ENCODE measurements around the gene CLK4. TPM values are rescaled to one million over a fixed set of nuclear protein-coding genes. Genes with fewer than 3 reads are reported as not detected.

Gene CLK4
- total and polyA plus RNA-seq, 4 donors = 11.6 to 39.5 (median 31.6) TPM

DNA sequence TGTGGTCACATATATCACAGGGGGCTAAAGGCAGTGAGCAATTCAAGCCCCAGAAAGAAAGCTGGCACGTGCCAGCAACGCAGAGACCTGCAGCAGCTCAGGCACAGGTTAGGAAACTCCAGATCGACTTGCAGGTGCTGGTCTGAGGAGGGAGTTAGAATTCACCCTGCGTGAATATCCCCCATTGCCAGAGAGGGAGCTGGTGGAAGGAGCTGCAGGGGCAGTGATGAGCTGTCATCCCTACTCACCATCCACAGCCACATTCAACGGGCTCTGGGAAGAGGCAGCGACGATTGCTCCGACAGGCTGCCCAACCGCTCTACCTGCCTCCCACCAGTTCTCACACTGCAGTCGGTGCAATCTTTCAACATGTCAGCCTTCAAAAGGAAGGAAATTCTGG is 40.8 kb upstream of the CLK4 start:
- no peaks in the 10 kb centered on the region for H3K9me3 ChIP-seq (ENCODE audit: control insufficient read depth, low read length)
- H3K36me3 ChIP-seq (ENCODE audit: control insufficient read depth in 1 of 2, insufficient read depth in 2 of 2, low read length in 1 of 2) = no peaks in the 10 kb centered on the region
- intact Hi-C loops (cut with DNase I) = no loop called here
- no peaks in the 10 kb centered on the region for H3K4me1 ChIP-seq (ENCODE audit: control insufficient read depth in 1 of 2, insufficient read depth in 2 of 2, low read length in 2 of 2)
- DNase-seq (no peak), ATAC-seq (ENCODE audit: low FRiP score) (no peak)
- H3K27me3 ChIP-seq (ENCODE audit: control insufficient read depth in 1 of 2, insufficient read depth in 2 of 2, low read length in 1 of 2) = no peaks in the 10 kb centered on the region
- 69 to 74% methylated on average over 10 of the region's 10 CpGs for WGBS, 2 donors
- H3K27ac ChIP-seq (ENCODE audit: low read depth in 1 of 2, low read length in 2 of 2) = no peak overlapping the region
- H3K4me3 ChIP-seq (ENCODE audit: low read length in 2 of 2) = no peak overlapping the region

- 28 to 31% methylated on average over 5 of the region's 5 CpGs for WGBS, 2 donors
- intact Hi-C loops (cut with DNase I) = no loop called here
Observed at GRCh38 chr5:178667101-178667500, 40.3 kb upstream of the CLK4 start.

GRCh38 chr5:178664141-178664540 is 37.3 kb upstream of the CLK4 start:
- Histone ChIP-seq H3K27me3 (ENCODE audit: control insufficient read depth in 1 of 2, insufficient read depth in 2 of 2, low read length in 1 of 2) (no peaks in the 10 kb centered on the region), H3K4me3 (ENCODE audit: low read length in 2 of 2) (no peak overlapping the region), H3K9me3 (ENCODE audit: control insufficient read depth, low read length) (no peaks in the 10 kb centered on the region), H3K4me1 (ENCODE audit: control insufficient read depth in 1 of 2, insufficient read depth in 2 of 2, low read length in 2 of 2) (no peaks in the 10 kb centered on the region), H3K36me3 (ENCODE audit: control insufficient read depth in 1 of 2, insufficient read depth in 2 of 2, low read length in 1 of 2) (no peaks in the 10 kb centered on the region), H3K27ac (ENCODE audit: low read depth in 1 of 2, low read length in 2 of 2) (no peak overlapping the region)
- ATAC-seq (ENCODE audit: low FRiP score) (no peak), DNase-seq (no peak)
- intact Hi-C loops (cut with DNase I) = no loop called here
- WGBS, 2 donors = 79 to 80% methylated on average over 3 of the region's 3 CpGs

More at GRCh38 chr5:178667101-178667500, 40.3 kb upstream of the CLK4 start:
- H3K36me3 ChIP-seq (ENCODE audit: control insufficient read depth in 1 of 2, insufficient read depth in 2 of 2, low read length in 1 of 2) = no peaks in the 10 kb centered on the region
- H3K9me3 ChIP-seq (ENCODE audit: control insufficient read depth, low read length) = no peaks in the 10 kb centered on the region
- DNase-seq = no peak
- no peak overlapping the region for H3K4me3 ChIP-seq (ENCODE audit: low read length in 2 of 2)
- H3K27me3 ChIP-seq (ENCODE audit: control insufficient read depth in 1 of 2, insufficient read depth in 2 of 2, low read length in 1 of 2) = no peaks in the 10 kb centered on the region
- ATAC-seq (ENCODE audit: low FRiP score) = no peak
- H3K27ac ChIP-seq (ENCODE audit: low read depth in 1 of 2, low read length in 2 of 2) = no peak overlapping the region
- H3K4me1 ChIP-seq (ENCODE audit: control insufficient read depth in 1 of 2, insufficient read depth in 2 of 2, low read length in 2 of 2) = no peaks in the 10 kb centered on the region

GRCh38 chr5:178662541-178662860 is 35.7 kb upstream of the CLK4 start:
- ATAC-seq (ENCODE audit: low FRiP score) (no peak), DNase-seq (no peak)
- Histone ChIP-seq H3K9me3 (ENCODE audit: control insufficient read depth, low read length) (no peaks in the 10 kb centered on the region), H3K4me1 (ENCODE audit: control insufficient read depth in 1 of 2, insufficient read depth in 2 of 2, low read length in 2 of 2) (no peaks in the 10 kb centered on the region), H3K27me3 (ENCODE audit: control insufficient read depth in 1 of 2, insufficient read depth in 2 of 2, low read length in 1 of 2) (no peaks in the 10 kb centered on the region), H3K36me3 (ENCODE audit: control insufficient read depth in 1 of 2, insufficient read depth in 2 of 2, low read length in 1 of 2) (no peaks in the 10 kb centered on the region), H3K4me3 (ENCODE audit: low read length in 2 of 2) (no peak overlapping the region), H3K27ac (ENCODE audit: low read depth in 1 of 2, low read length in 2 of 2) (no peak overlapping the region)
- intact Hi-C loops (cut with DNase I) = no loop called here
- WGBS, 2 donors = 91% methylated on average over 10 of the region's 10 CpGs

GRCh38 chr5:178661836-178662540 is 35.1 kb upstream of the CLK4 start:
- Histone ChIP-seq H3K9me3 (ENCODE audit: control insufficient read depth, low read length) (no peaks in the 10 kb centered on the region), H3K4me1 (ENCODE audit: control insufficient read depth in 1 of 2, insufficient read depth in 2 of 2, low read length in 2 of 2) (no peaks in the 10 kb centered on the region), H3K27me3 (ENCODE audit: control insufficient read depth in 1 of 2, insufficient read depth in 2 of 2, low read length in 1 of 2) (no peaks in the 10 kb centered on the region), H3K27ac (ENCODE audit: low read depth in 1 of 2, low read length in 2 of 2) (no peak overlapping the region), H3K4me3 (ENCODE audit: low read length in 2 of 2) (no peak overlapping the region), H3K36me3 (ENCODE audit: control insufficient read depth in 1 of 2, insufficient read depth in 2 of 2, low read length in 1 of 2) (no peaks in the 10 kb centered on the region)
- ATAC-seq (ENCODE audit: low FRiP score) (no peak), DNase-seq (no peak)
- 88 to 89% methylated on average over 21 of the region's 21 CpGs for WGBS, 2 donors
- intact Hi-C loops (cut with DNase I) = no loop called here

- Histone ChIP-seq H3K4me3 (ENCODE audit: low read length in 2 of 2) (no peak overlapping the region), H3K9me3 (ENCODE audit: control insufficient read depth, low read length) (peaks cover 3% of the 10 kb centered on the region), H3K27me3 (ENCODE audit: control insufficient read depth in 1 of 2, insufficient read depth in 2 of 2, low read length in 1 of 2) (no peaks in the 10 kb centered on the region), H3K4me1 (ENCODE audit: control insufficient read depth in 1 of 2, insufficient read depth in 2 of 2, low read length in 2 of 2) (no peaks in the 10 kb centered on the region), H3K36me3 (ENCODE audit: control insufficient read depth in 1 of 2, insufficient read depth in 2 of 2, low read length in 1 of 2) (no peaks in the 10 kb centered on the region), H3K27ac (ENCODE audit: low read depth in 1 of 2, low read length in 2 of 2) (no peak overlapping the region)
- DNase-seq = no peak
- 60% methylated on average over 7 of the region's 7 CpGs for WGBS, 2 donors
- intact Hi-C loops (cut with DNase I) = no loop called here
- ATAC-seq (ENCODE audit: low FRiP score) = no peak
Observed at GRCh38 chr5:178651046-178651810, 24.4 kb upstream of the CLK4 start.

DNA sequence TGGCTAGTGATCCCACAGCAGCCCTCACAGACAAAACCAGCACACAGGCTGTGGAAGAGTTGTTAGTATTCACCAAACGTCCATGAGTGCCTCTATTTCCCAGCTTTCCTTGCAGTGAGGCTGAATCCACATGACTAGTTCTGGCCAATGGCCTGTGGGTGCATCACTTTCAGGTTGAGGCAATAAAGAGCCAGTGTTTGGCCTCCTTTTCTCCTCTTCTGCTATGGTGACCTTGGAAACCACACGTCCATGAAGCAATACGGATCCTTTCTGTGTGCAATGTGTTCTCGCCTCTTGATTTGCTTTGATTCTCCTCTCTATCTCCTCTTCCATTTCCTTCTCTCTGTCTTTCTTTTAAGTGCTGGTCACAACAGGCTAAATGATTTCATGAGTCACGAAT is 23.4 kb upstream of the CLK4 start:
- no peak for ATAC-seq (ENCODE audit: low FRiP score)

DNA sequence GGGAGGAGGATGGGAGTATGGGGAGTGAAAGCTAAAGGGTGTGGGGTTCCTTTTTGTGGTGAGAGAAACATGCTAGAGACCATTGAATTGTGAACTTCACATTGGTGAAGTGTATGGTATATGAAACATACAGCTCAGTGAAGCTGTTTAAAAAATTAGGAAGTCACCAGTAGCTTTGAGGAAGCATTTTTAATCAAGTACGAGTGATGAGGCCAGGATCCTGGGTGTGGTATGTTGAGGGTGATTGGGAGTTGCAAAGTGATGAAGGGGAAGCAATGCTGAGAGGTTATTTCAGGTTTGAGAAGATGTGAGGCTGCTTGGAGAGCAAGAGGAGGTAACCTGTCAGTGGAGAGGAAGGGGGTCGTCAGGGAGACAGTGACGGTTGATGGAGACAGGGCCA is 22.7 kb upstream of the CLK4 start:
- H3K4me1 ChIP-seq (ENCODE audit: control insufficient read depth in 1 of 2, insufficient read depth in 2 of 2, low read length in 2 of 2) = no peaks in the 10 kb centered on the region
- H3K4me3 ChIP-seq (ENCODE audit: low read length in 2 of 2) = no peak overlapping the region
- intact Hi-C loops (cut with DNase I) = no loop called here
- H3K27me3 ChIP-seq (ENCODE audit: control insufficient read depth in 1 of 2, insufficient read depth in 2 of 2, low read length in 1 of 2) = no peaks in the 10 kb centered on the region
- WGBS, 2 donors = 80 to 87% methylated on average over 3 of the region's 3 CpGs
- no peak for DNase-seq
- no peak overlapping the region for H3K27ac ChIP-seq (ENCODE audit: low read depth in 1 of 2, low read length in 2 of 2)
- H3K36me3 ChIP-seq (ENCODE audit: control insufficient read depth in 1 of 2, insufficient read depth in 2 of 2, low read length in 1 of 2) = no peaks in the 10 kb centered on the region
- ATAC-seq (ENCODE audit: low FRiP score) = no peak
- peaks cover 3% of the 10 kb centered on the region for H3K9me3 ChIP-seq (ENCODE audit: control insufficient read depth, low read length)

More for the DNA sequence above, 23.4 kb upstream of the CLK4 start:
- intact Hi-C loops (cut with DNase I) = no loop called here
- Histone ChIP-seq H3K4me3 (ENCODE audit: low read length in 2 of 2) (no peak overlapping the region), H3K27ac (ENCODE audit: low read depth in 1 of 2, low read length in 2 of 2) (no peak overlapping the region), H3K4me1 (ENCODE audit: control insufficient read depth in 1 of 2, insufficient read depth in 2 of 2, low read length in 2 of 2) (no peaks in the 10 kb centered on the region), H3K36me3 (ENCODE audit: control insufficient read depth in 1 of 2, insufficient read depth in 2 of 2, low read length in 1 of 2) (no peaks in the 10 kb centered on the region), H3K27me3 (ENCODE audit: control insufficient read depth in 1 of 2, insufficient read depth in 2 of 2, low read length in 1 of 2) (no peaks in the 10 kb centered on the region), H3K9me3 (ENCODE audit: control insufficient read depth, low read length) (peaks cover 3% of the 10 kb centered on the region)
- DNase-seq = no peak
- 82 to 84% methylated on average over 5 of the region's 5 CpGs for WGBS, 2 donors
